ENCODE results near the gene MAGEB2. TPM values are rescaled to one million over a fixed set of nuclear protein-coding genes. Genes with fewer than 3 reads are reported as not detected.

The MAGEB2 gene
- total and polyA plus RNA-seq, 2 donors (not counting 1 experiment from before 2014, with no cell fraction given) = not detected

DNA sequence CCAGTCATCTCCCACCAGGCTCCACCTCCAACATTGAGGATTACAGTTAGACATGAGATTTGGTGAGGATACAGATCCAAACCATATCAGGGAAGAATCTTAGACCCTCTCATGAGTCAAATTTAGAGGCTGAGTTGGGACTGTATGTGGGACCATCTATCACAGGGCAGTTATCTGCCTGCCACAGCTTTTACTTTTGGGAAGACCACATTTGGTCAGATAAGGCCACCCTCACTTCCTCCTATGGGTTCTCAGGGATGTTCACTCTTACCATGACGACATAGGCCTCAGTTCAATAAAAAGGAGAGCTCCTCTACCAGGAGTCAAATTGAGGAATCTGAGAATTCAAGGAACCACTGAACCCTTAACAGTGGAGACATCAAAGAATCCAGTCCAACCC is 2.1 kb downstream of the MAGEB2 start:
- WGBS (ENCODE audit: insufficient coverage) = no CpG with 5 or more reads among the region's 1 CpG
- no peaks in the 10 kb centered on the region for H3K4me1 Mint-ChIP-seq
- ATAC-seq (ENCODE audit: low read depth) = no peak
- CTCF ChIA-PET = no interaction called here
- intact Hi-C loops (cut with micrococcal nuclease) = no loop called here
- H3K9me3 Mint-ChIP-seq (ENCODE audit: insufficient read depth) = no peaks in the 10 kb centered on the region
- no peaks in the 10 kb centered on the region for H3K27me3 Mint-ChIP-seq
- Histone ChIP-seq H3K4me2 (replicated peaks; ENCODE audit: low read depth, low read length, poor library complexity, severe bottlenecking) (no peak overlapping the region), H3K36me3 (replicated peaks in 1 of 2; ENCODE audit: control extremely low read depth in 1 of 2, control insufficient read depth in 1 of 2, extremely low read depth in 1 of 2, insufficient read depth in 2 of 2, low read length in 1 of 2) (no peaks in the 10 kb centered on the region), H3K4me3 (ENCODE audit: control extremely low read depth in 1 of 5, extremely low read depth in 1 of 5, insufficient read depth in 1 of 5, low read depth in 2 of 5, low read length in 4 of 5) (no peak overlapping the region), H3K27me3 (replicated peaks in 1 of 4; ENCODE audit: control extremely low read depth in 1 of 4, control insufficient read depth in 3 of 4, insufficient read depth in 4 of 4, low read length in 3 of 4) (no peaks in the 10 kb centered on the region), H3K27ac (ENCODE audit: low read length in 2 of 2) (no peak overlapping the region), H3K9ac (ENCODE audit: low read length) (no peak overlapping the region), H3K9me3 (ENCODE audit: control extremely low read depth in 1 of 3, control insufficient read depth in 2 of 3, insufficient read depth in 1 of 3, low read length in 2 of 3) (no peaks in the 10 kb centered on the region), H4K20me1 (ENCODE audit: control insufficient read depth, insufficient read depth, low read length, poor library complexity, severe bottlenecking) (no peaks in the 10 kb centered on the region), H2AFZ (ENCODE audit: insufficient read depth, low read depth, low read length, poor library complexity, severe bottlenecking) (no peak overlapping the region), H3K4me1 (ENCODE audit: control insufficient read depth in 2 of 2, insufficient read depth in 2 of 2, low read length in 2 of 2) (no peaks in the 10 kb centered on the region), H3K79me2 (ENCODE audit: control insufficient read depth, insufficient read depth, low read length) (no peaks in the 10 kb centered on the region)
- DNase-seq = no peak
- TF ChIP-seq, protein P1, sequence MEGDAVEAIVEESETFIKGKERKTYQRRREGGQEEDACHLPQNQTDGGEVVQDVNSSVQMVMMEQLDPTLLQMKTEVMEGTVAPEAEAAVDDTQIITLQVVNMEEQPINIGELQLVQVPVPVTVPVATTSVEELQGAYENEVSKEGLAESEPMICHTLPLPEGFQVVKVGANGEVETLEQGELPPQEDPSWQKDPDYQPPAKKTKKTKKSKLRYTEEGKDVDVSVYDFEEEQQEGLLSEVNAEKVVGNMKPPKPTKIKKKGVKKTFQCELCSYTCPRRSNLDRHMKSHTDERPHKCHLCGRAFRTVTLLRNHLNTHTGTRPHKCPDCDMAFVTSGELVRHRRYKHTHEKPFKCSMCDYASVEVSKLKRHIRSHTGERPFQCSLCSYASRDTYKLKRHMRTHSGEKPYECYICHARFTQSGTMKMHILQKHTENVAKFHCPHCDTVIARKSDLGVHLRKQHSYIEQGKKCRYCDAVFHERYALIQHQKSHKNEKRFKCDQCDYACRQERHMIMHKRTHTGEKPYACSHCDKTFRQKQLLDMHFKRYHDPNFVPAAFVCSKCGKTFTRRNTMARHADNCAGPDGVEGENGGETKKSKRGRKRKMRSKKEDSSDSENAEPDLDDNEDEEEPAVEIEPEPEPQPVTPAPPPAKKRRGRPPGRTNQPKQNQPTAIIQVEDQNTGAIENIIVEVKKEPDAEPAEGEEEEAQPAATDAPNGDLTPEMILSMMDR (IDR thresholded peaks at IDR 0.05) = no peak
- TF ChIP-seq EZH2 (IDR thresholded peaks at IDR 0.05; ENCODE audit: borderline replicate concordance, insufficient read depth, low read depth, low read length, poor library complexity, severe bottlenecking) = no peak
- H3K27ac Mint-ChIP-seq = no peak overlapping the region
- POLR2A ChIA-PET = no interaction called here
- no peak overlapping the region for H3K4me3 Mint-ChIP-seq

DNA sequence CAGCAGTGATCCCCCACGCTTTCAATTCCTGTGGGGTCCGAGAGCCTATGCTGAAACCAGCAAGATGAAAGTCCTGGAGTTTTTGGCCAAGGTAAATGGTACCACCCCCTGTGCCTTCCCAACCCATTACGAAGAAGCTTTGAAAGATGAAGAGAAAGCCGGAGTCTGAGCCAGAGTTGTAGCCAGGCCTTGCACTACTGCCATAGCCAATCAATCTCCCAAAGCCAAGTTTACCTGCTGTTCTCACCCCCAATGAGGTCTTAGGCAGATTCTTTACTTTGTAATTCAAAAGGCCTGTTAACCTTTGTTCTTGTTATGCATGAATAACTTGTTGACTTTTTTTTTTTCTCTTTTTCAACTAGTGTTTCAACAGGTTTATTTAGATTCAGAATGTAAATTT is 4.0 kb downstream of the MAGEB2 start:
- Mint-ChIP-seq H3K4me3 (no peak overlapping the region), H3K4me1 (no peaks in the 10 kb centered on the region), H3K27ac (no peak overlapping the region), H3K27me3 (no peaks in the 10 kb centered on the region), H3K9me3 (ENCODE audit: insufficient read depth) (no peaks in the 10 kb centered on the region)
- no peak overlapping the region for H3K27ac ChIP-seq (ENCODE audit: low read length in 2 of 2)
- no peak overlapping the region for H2AFZ ChIP-seq (ENCODE audit: insufficient read depth, low read depth, low read length, poor library complexity, severe bottlenecking)
- TF ChIP-seq, protein P1 (IDR thresholded peaks at IDR 0.05) = no peak
- no peak for TF ChIP-seq EZH2 (IDR thresholded peaks at IDR 0.05; ENCODE audit: borderline replicate concordance, insufficient read depth, low read depth, low read length, poor library complexity, severe bottlenecking)
- H3K79me2 ChIP-seq (ENCODE audit: control insufficient read depth, insufficient read depth, low read length) = no peaks in the 10 kb centered on the region
- ATAC-seq (ENCODE audit: low read depth) (no peak), DNase-seq (no peak)
- H3K4me1 ChIP-seq (ENCODE audit: control insufficient read depth in 2 of 2, insufficient read depth in 2 of 2, low read length in 2 of 2) = no peaks in the 10 kb centered on the region
- POLR2A ChIA-PET = no interaction called here
- CTCF ChIA-PET = no interaction called here
- H3K36me3 ChIP-seq (replicated peaks in 1 of 2; ENCODE audit: control extremely low read depth in 1 of 2, control insufficient read depth in 1 of 2, extremely low read depth in 1 of 2, insufficient read depth in 2 of 2, low read length in 1 of 2) = no peaks in the 10 kb centered on the region
- H3K4me3 ChIP-seq (ENCODE audit: control extremely low read depth in 1 of 5, extremely low read depth in 1 of 5, insufficient read depth in 1 of 5, low read depth in 2 of 5, low read length in 4 of 5) = no peak overlapping the region
- no peaks in the 10 kb centered on the region for H3K9me3 ChIP-seq (ENCODE audit: control extremely low read depth in 1 of 3, control insufficient read depth in 2 of 3, insufficient read depth in 1 of 3, low read length in 2 of 3)
- intact Hi-C loops (cut with micrococcal nuclease) = no loop called here
- H3K9ac ChIP-seq (ENCODE audit: low read length) = no peak overlapping the region
- H4K20me1 ChIP-seq (ENCODE audit: control insufficient read depth, insufficient read depth, low read length, poor library complexity, severe bottlenecking) = no peaks in the 10 kb centered on the region
- no peaks in the 10 kb centered on the region for H3K27me3 ChIP-seq (replicated peaks in 1 of 4; ENCODE audit: control extremely low read depth in 1 of 4, control insufficient read depth in 3 of 4, insufficient read depth in 4 of 4, low read length in 3 of 4)
- no CpG with 5 or more reads among the region's 4 CpGs for WGBS (ENCODE audit: insufficient coverage)
- no peak overlapping the region for H3K4me2 ChIP-seq (replicated peaks; ENCODE audit: low read depth, low read length, poor library complexity, severe bottlenecking)
